Measurements from ENCODE around the gene ABCC3. TPM values are rescaled to one million over a fixed set of nuclear protein-coding genes. Genes with fewer than 3 reads are reported as not detected.

ABCC3 gene
- total RNA-seq, 4 donors from 2014 or later: 25.8 to 47.5 (median 35.2) TPM

DNA sequence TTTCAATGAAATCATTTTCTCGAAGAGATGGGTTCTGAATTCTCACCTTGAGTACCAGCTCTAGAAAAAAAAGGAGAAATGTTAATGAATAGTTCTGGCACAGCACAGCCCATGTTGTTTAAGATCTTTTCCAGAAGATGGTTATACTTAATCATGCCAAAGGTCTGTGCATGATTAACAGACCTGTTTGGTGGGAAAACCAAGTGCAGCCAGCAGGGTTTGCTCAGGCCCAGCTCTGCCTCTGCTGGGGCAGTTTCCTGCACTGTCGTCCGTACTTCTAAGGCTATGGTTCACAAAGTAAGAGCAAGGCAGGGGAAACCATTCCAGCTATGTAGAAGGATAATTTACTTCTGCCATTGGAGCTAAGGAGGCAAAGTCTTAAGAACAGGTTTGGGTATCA lies 62.4 kb downstream of the ABCC3 start:
- DNase-seq (ENCODE audit: low spot score in 2 of 2): no peak
- WGBS, 2 donors: 71 to 74% methylated on average over 3 of the region's 3 CpGs
- H3K4me3 ChIP-seq (ENCODE audit: low read depth, poor library complexity, severe bottlenecking): no peak overlapping the region
- intact Hi-C loops (cut with DNase I; ENCODE audit: low total_unique reads): loop anchor here (5.0 kb wide), 1 partner anchor 215 kb away; no protein-coding TSS in a partner anchor
- TF ChIP-seq, protein P1, sequence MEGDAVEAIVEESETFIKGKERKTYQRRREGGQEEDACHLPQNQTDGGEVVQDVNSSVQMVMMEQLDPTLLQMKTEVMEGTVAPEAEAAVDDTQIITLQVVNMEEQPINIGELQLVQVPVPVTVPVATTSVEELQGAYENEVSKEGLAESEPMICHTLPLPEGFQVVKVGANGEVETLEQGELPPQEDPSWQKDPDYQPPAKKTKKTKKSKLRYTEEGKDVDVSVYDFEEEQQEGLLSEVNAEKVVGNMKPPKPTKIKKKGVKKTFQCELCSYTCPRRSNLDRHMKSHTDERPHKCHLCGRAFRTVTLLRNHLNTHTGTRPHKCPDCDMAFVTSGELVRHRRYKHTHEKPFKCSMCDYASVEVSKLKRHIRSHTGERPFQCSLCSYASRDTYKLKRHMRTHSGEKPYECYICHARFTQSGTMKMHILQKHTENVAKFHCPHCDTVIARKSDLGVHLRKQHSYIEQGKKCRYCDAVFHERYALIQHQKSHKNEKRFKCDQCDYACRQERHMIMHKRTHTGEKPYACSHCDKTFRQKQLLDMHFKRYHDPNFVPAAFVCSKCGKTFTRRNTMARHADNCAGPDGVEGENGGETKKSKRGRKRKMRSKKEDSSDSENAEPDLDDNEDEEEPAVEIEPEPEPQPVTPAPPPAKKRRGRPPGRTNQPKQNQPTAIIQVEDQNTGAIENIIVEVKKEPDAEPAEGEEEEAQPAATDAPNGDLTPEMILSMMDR (IDR thresholded peaks at IDR 0.05): no peak
- no peak for TF ChIP-seq POLR2A (IDR thresholded peaks at IDR 0.05)

DNA sequence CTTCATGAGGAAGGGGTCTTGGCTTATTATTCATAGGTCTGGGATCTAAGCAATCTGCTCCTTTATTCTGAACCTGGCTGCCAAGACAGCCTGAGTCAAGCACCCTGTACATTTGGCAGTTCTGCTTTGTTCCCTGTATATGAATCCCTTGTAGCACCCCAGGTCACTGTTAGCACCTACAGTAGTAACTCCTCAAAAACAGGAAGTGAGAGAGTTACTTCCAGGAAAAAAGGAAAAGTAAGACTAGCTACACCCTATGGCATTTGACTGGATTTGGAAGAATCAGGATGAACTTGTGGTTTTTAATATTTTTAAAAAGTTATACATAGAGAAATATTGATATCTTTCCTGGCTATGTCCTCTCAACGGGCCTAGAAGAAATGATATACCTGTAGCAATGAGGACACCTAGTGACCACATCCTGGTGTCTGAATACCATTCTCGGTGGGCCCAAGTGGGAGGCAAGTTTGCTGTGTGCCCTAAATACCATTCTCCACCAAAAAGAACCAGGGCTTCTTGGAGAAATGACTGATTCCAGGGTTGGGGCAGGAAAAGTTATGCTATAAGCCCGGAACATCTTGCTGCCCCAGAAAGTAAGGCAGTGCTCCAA lies 63.1 kb downstream of the ABCC3 start:
- intact Hi-C loops (cut with DNase I; ENCODE audit: low total_unique reads): loop anchor here (5.0 kb wide), 1 partner anchor 215 kb away; no protein-coding TSS in a partner anchor
- no peak overlapping the region for H3K4me3 ChIP-seq (ENCODE audit: low read depth, poor library complexity, severe bottlenecking)
- DNase-seq (ENCODE audit: low spot score in 2 of 2): no peak
- WGBS, 2 donors: 51 to 54% methylated on average over 3 of the region's 3 CpGs
- no peak for TF ChIP-seq POLR2A (IDR thresholded peaks at IDR 0.05)
- TF ChIP-seq, protein P1 (IDR thresholded peaks at IDR 0.05): no peak

GRCh38 chr17:50699410-50699809 lies 64.7 kb downstream of the ABCC3 start:
- WGBS, 2 donors: 68 to 69% methylated on average over 7 of the region's 7 CpGs
- DNase-seq (ENCODE audit: low spot score in 2 of 2): no peak
- H3K4me3 ChIP-seq (ENCODE audit: low read depth, poor library complexity, severe bottlenecking): no peak overlapping the region
- TF ChIP-seq, protein P1 (IDR thresholded peaks at IDR 0.05): no peak
- no peak for TF ChIP-seq POLR2A (IDR thresholded peaks at IDR 0.05)
- intact Hi-C loops (cut with DNase I; ENCODE audit: low total_unique reads): loop anchor here (5.0 kb wide), 1 partner anchor 217 kb away; no protein-coding TSS in a partner anchor

- no peak for TF ChIP-seq POLR2A (IDR thresholded peaks at IDR 0.05)
- TF ChIP-seq, protein P1 (IDR thresholded peaks at IDR 0.05): no peak
- 82 to 90% methylated on average over 3 of the region's 3 CpGs for WGBS, 2 donors
- no peak overlapping the region for H3K4me3 ChIP-seq (ENCODE audit: low read depth, poor library complexity, severe bottlenecking)
- no peak for DNase-seq (ENCODE audit: low spot score in 2 of 2)
- intact Hi-C loops (cut with DNase I; ENCODE audit: low total_unique reads): no loop called here
Observed at GRCh38 chr17:50703162-50703561, 68.5 kb downstream of the ABCC3 start.

- TF ChIP-seq, protein P1 (IDR thresholded peaks at IDR 0.05): no peak
- TF ChIP-seq POLR2A (IDR thresholded peaks at IDR 0.05): no peak
- WGBS, 2 donors: 0% methylated on average over 44 to 68 of the region's 74 CpGs
Observed at GRCh38 chr17:50707289-50708049, 72.8 kb downstream of the ABCC3 start, which contains the start of gene ANKRD40. TSS of gene ANKRD40 (minus strand) at chr17:50707914. CDS start at chr17:50707654, 260 bp downstream.

More at GRCh38 chr17:50707289-50708049, 72.8 kb downstream of the ABCC3 start, which contains the start of gene ANKRD40:
- DNase-seq (ENCODE audit: low spot score in 2 of 2): peak; percentile 93 to 98
- intact Hi-C loops (cut with DNase I; ENCODE audit: low total_unique reads): no loop called here
- peak within 1 kb of the TSS; percentile 34 for H3K4me3 ChIP-seq (ENCODE audit: low read depth, poor library complexity, severe bottlenecking)

All from lower leg skin (tissue), 4 donors.